Neuronal stem cell (in vitro differentiated cells): ENCODE measurements around the gene PHF12.

Experiments
- DNase-seq: peaks from one replicate; pipeline ENCODE4 v3.0.0-alpha.2; 2013; ENCODE audit warnings: low spot score
- H2AFZ ChIP-seq: one replicate; pipeline ENCODE4 v1.6.1; 2013; ENCODE audit warnings: mild to moderate bottlenecking, low read length, inconsistent platforms
- H2AK5ac ChIP-seq: 2 replicates; pipeline ENCODE4 v1.6.1; 2013; ENCODE audit warnings: low read depth, mild to moderate bottlenecking, inconsistent platforms, low read length, moderate library complexity, mixed read lengths
- H2BK120ac ChIP-seq: 2 replicates; pipeline ENCODE4 v1.6.1; 2013; ENCODE audit warnings: low read depth, mild to moderate bottlenecking, inconsistent platforms, low read length, moderate library complexity, mixed read lengths
- H2BK12ac ChIP-seq: one replicate; pipeline ENCODE4 v1.6.1; 2013; ENCODE audit warnings: low read length, inconsistent platforms
- H2BK15ac ChIP-seq: 2 replicates; pipeline ENCODE4 v1.6.1; 2013; ENCODE audit warnings: mild to moderate bottlenecking, low read length, inconsistent platforms, mixed read lengths
- H2BK5ac ChIP-seq: one replicate; pipeline ENCODE4 v1.6.1; 2013; ENCODE audit warnings: inconsistent platforms, mild to moderate bottlenecking, low read length, moderate library complexity
- H3K14ac ChIP-seq: one replicate; pipeline ENCODE4 v1.6.1; 2013; ENCODE audit warnings: low read length, inconsistent platforms
- H3K18ac ChIP-seq: 2 replicates; pipeline ENCODE4 v1.6.1; 2013; ENCODE audit warnings: low read length, inconsistent platforms
- H3K23ac ChIP-seq: 2 replicates; pipeline ENCODE4 v1.6.1; 2013; ENCODE audit warnings: low read depth, mild to moderate bottlenecking, mixed read lengths, low read length, inconsistent platforms; ENCODE audit not compliant: poor library complexity
- H3K27ac ChIP-seq: replicated peaks from 3 replicates; pipeline ENCODE4 v1.5.1; 2013; ENCODE audit warnings: low read length, inconsistent platforms
- H3K27me3 ChIP-seq, 3 experiments: 2 replicates each; pipeline ENCODE4 v1.6.1; 2013; ENCODE audit warnings: low read length in 3 of 3, mild to moderate bottlenecking in 2 of 3, inconsistent platforms in 1 of 3, low read depth in 1 of 3, mixed read lengths in 1 of 3, moderate library complexity in 1 of 3; ENCODE audit not compliant: control insufficient read depth in 3 of 3, insufficient read depth in 3 of 3
- H3K36me3 ChIP-seq, 2 donors: replicated peaks in 1 of 2; 2 replicates each; pipeline ENCODE4 v1.6.1; 2013; ENCODE audit warnings: low read length in 2 of 2; ENCODE audit not compliant: control insufficient read depth in 2 of 2, insufficient read depth in 2 of 2
- H3K4ac ChIP-seq: 2 replicates; pipeline ENCODE4 v1.6.1; 2013; ENCODE audit warnings: inconsistent platforms, mild to moderate bottlenecking, low read length, moderate library complexity
- H3K4me1 ChIP-seq, 2 donors: 1 replicate in 1 of 2; 2 replicates in 1 of 2; pipeline ENCODE4 v1.6.1; 2013; ENCODE audit warnings: low read length in 2 of 2, low read depth in 1 of 2; ENCODE audit not compliant: control insufficient read depth in 2 of 2, insufficient read depth in 1 of 2
- H3K4me2 ChIP-seq: one replicate; pipeline ENCODE4 v1.6.1; 2013; ENCODE audit warnings: mild to moderate bottlenecking, low read length, inconsistent platforms; ENCODE audit not compliant: insufficient read depth, poor library complexity, severe bottlenecking
- H3K4me3 ChIP-seq, 2 donors: 2 replicates each; pipeline ENCODE4 v1.5.1; 2013; ENCODE audit warnings: low read length in 2 of 2, mild to moderate bottlenecking in 2 of 2, inconsistent platforms in 1 of 2, moderate library complexity in 1 of 2
- H3K79me1 ChIP-seq: one replicate; pipeline ENCODE4 v1.6.1; 2013; ENCODE audit warnings: low read depth, mild to moderate bottlenecking, inconsistent platforms, low read length, moderate library complexity
- H3K9ac ChIP-seq: one replicate; pipeline ENCODE4 v1.6.1; 2013; ENCODE audit warnings: mild to moderate bottlenecking, low read depth, low read length, inconsistent platforms; ENCODE audit not compliant: poor library complexity
- H3K9me3 ChIP-seq, 2 donors: replicated peaks in 1 of 2; 2 replicates each; pipeline versions ENCODE3 to v1.6.1; 2013; ENCODE audit warnings: low read length in 2 of 2, mild to moderate bottlenecking in 2 of 2, inconsistent platforms in 1 of 2, low read depth in 1 of 2, mixed read lengths in 1 of 2, moderate library complexity in 1 of 2; ENCODE audit not compliant: control insufficient read depth in 2 of 2, insufficient read depth in 1 of 2
- H4K8ac ChIP-seq: one replicate; pipeline ENCODE4 v1.6.1; 2013; ENCODE audit warnings: low read depth, mild to moderate bottlenecking, inconsistent platforms, low read length, moderate library complexity
- H4K91ac ChIP-seq: one replicate; pipeline ENCODE4 v1.6.1; 2013; ENCODE audit warnings: low read length, low read depth, mild to moderate bottlenecking, inconsistent platforms; ENCODE audit not compliant: poor library complexity
- WGBS, 2 donors: extraction: QIAGEN DNeasy Blood & Tissue Kit; methylation state at CpG; one replicate each; pipeline ENCODE4 v1.1.7; 2013; ENCODE audit warnings: missing lambda C conversion rate in 2 of 2, mixed read lengths in 1 of 2; ENCODE audit not compliant: insufficient read length in 2 of 2, insufficient replicate concordance in 1 of 2; ENCODE audit errors: extremely low coverage in 2 of 2; 5-methylcytosine and 5-hydroxymethylcytosine counted together

The PHF12 gene

GRCh38 chr17:28912938-28913333, 38.4 kb downstream of the PHF12 start:
- Histone ChIP-seq H3K4me3 (no peak overlapping the region), H3K14ac (no peak overlapping the region), H3K23ac (peak overlapping the region; percentile 25), H3K36me3 (peaks cover 80 to 99% of the 10 kb centered on the region in 2 donors), H2AFZ (no peak overlapping the region), H4K8ac (no peak overlapping the region), H2BK120ac (no peak overlapping the region), H3K27ac (no peak overlapping the region), H2AK5ac (no peak overlapping the region), H3K9me3 (no peaks in the 10 kb centered on the region), H2BK12ac (no peak overlapping the region), H4K91ac (no peak overlapping the region), H3K18ac (no peak overlapping the region), H2BK5ac (no peak overlapping the region), H3K79me1 (no peaks in the 10 kb centered on the region), H3K4ac (no peak overlapping the region), H3K4me2 (no peak overlapping the region), H2BK15ac (no peak overlapping the region), H3K27me3 (no peaks in the 10 kb centered on the region), H3K9ac (no peak overlapping the region), H3K4me1 (no peaks in the 10 kb centered on the region)
- DNase-seq, result no peak
- no CpG with 5 or more reads among the region's 6 CpGs for WGBS, 2 donors

- WGBS, 2 donors, result no CpG with 5 or more reads among the region's 20 CpGs
- Histone ChIP-seq H2BK5ac (no peak overlapping the region), H3K9ac (no peak overlapping the region), H2AFZ (no peak overlapping the region), H3K79me1 (no peaks in the 10 kb centered on the region), H3K36me3 (peaks cover 80 to 99% of the 10 kb centered on the region in 2 donors), H3K23ac (peak overlapping the region; percentile 25), H4K8ac (no peak overlapping the region), H4K91ac (no peak overlapping the region), H2BK120ac (no peak overlapping the region), H3K4me1 (no peaks in the 10 kb centered on the region), H3K27ac (no peak overlapping the region), H3K27me3 (no peaks in the 10 kb centered on the region), H3K4me3 (no peak overlapping the region), H2BK15ac (no peak overlapping the region), H2AK5ac (no peak overlapping the region), H3K18ac (no peak overlapping the region), H3K9me3 (no peaks in the 10 kb centered on the region), H2BK12ac (no peak overlapping the region), H3K4ac (no peak overlapping the region), H3K4me2 (no peak overlapping the region), H3K14ac (no peak overlapping the region)
- no peak for DNase-seq
Measured at GRCh38 chr17:28912281-28912937, 38.9 kb downstream of the PHF12 start.

GRCh38 chr17:28911411-28912045, 39.8 kb downstream of the PHF12 start:
- Histone ChIP-seq H3K79me1 (no peaks in the 10 kb centered on the region), H3K4me2 (no peak overlapping the region), H3K18ac (no peak overlapping the region), H3K14ac (no peak overlapping the region), H2AFZ (no peak overlapping the region), H2AK5ac (no peak overlapping the region), H3K4me1 (no peaks in the 10 kb centered on the region), H2BK5ac (no peak overlapping the region), H3K36me3 (peaks cover 81 to 99% of the 10 kb centered on the region in 2 donors), H4K91ac (no peak overlapping the region), H3K9me3 (no peaks in the 10 kb centered on the region), H3K27me3 (no peaks in the 10 kb centered on the region), H3K4me3 (no peak overlapping the region), H3K4ac (no peak overlapping the region), H3K23ac (no peak overlapping the region), H3K9ac (no peak overlapping the region), H2BK12ac (no peak overlapping the region), H4K8ac (no peak overlapping the region), H2BK15ac (no peak overlapping the region), H3K27ac (no peak overlapping the region), H2BK120ac (no peak overlapping the region)
- WGBS, 2 donors, result no CpG with 5 or more reads among the region's 13 CpGs
- DNase-seq, result no peak

GRCh38 chr17:28910534-28910933, 40.8 kb downstream of the PHF12 start:
- Histone ChIP-seq H2BK5ac (no peak overlapping the region), H3K79me1 (no peaks in the 10 kb centered on the region), H2AK5ac (no peak overlapping the region), H4K8ac (no peak overlapping the region), H3K23ac (no peak overlapping the region), H3K27me3 (no peaks in the 10 kb centered on the region), H2BK15ac (no peak overlapping the region), H3K4me2 (no peak overlapping the region), H2AFZ (no peak overlapping the region), H3K4ac (no peak overlapping the region), H4K91ac (no peak overlapping the region), H3K18ac (no peak overlapping the region), H3K9me3 (no peaks in the 10 kb centered on the region), H2BK12ac (no peak overlapping the region), H3K36me3 (peaks cover 83 to 99% of the 10 kb centered on the region in 2 donors), H3K27ac (no peak overlapping the region), H2BK120ac (no peak overlapping the region), H3K4me1 (no peaks in the 10 kb centered on the region), H3K14ac (no peak overlapping the region), H3K9ac (no peak overlapping the region), H3K4me3 (no peak overlapping the region)
- no CpG with 5 or more reads among the region's 1 CpG for WGBS, 2 donors
- DNase-seq, result no peak
